H7 (cell line): Measurements from ENCODE around the gene NLE1. TPM values are rescaled to one million over a fixed set of nuclear protein-coding genes. Genes with fewer than 3 reads are reported as not detected.
"Not testable (repeated sequence)": the region's sequence is repeated elsewhere in the genome, so short reads cannot be mapped to it uniquely, and the experiment has no call there.

Experiments used
- DNase-seq: peaks from one replicate; pipeline ENCODE4 v3.0.0; 2012
- H3K27me3 ChIP-seq: 2 replicates; pipeline ENCODE4 v1.6.0; 2011; ENCODE audit warnings: mild to moderate bottlenecking, low read length; ENCODE audit not compliant: control insufficient read depth, insufficient read depth
- H3K36me3 ChIP-seq: replicated peaks from 2 replicates; pipeline ENCODE4 v1.5.1; 2011; ENCODE audit warnings: low read length; ENCODE audit not compliant: control insufficient read depth, insufficient read depth
- H3K4me3 ChIP-seq: 2 replicates; pipeline ENCODE4 v1.5.1; 2011; ENCODE audit warnings: low read depth, mild to moderate bottlenecking, control low read depth, low read length, moderate library complexity; ENCODE audit not compliant: insufficient read depth
- total RNA-seq: library from RNA; depleted of rRNA; stranded (reverse); fragments of >200 nt; shearing (Covaris generic); gene quantifications from 2 replicates; pipeline ENCODE4 v1.2.3, GENCODE V29; 2014

The NLE1 gene
- total RNA-seq, 1 experiment from 2014 or later, result 61.7 TPM

DNA sequence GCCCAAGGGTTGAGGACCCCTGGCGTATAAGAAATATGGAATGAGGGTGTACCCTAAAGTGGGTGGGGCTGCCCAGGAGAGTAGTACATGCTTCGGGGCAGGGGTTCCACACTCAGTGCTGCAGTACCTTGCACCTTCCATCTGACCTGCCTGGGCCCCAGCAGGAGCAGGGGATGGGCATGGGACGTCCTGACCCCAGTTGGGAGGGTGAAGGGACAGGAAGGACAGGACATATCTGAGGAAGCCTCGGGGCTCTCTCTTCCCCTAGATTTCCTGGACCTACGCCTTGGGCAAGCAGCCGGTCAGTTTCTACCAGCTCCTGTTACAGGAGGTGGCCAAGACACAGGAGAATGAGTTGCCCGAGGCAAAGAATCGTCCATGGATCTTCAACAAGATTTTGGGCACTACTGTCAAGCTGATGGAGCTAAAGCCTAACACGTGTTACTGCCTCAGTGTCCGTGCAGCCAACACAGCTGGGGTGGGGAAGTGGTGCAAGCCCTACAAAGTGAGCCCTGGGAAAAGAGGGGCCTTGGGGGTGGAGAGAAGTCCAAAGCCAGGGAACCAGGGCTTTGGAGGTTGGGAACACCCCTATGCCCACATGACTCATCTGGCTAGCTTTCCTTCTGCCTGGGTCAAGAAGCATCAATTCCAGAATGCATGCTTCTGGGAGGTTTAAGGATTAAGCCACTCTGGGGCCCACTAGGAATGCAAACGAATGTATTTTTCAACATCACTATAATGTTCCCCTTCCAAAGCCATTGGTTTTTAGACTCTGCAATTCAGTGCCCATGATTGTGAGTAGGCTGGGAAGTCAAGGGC lies 12.7 kb downstream of the NLE1 start:
- DNase-seq, result no peak

DNA sequence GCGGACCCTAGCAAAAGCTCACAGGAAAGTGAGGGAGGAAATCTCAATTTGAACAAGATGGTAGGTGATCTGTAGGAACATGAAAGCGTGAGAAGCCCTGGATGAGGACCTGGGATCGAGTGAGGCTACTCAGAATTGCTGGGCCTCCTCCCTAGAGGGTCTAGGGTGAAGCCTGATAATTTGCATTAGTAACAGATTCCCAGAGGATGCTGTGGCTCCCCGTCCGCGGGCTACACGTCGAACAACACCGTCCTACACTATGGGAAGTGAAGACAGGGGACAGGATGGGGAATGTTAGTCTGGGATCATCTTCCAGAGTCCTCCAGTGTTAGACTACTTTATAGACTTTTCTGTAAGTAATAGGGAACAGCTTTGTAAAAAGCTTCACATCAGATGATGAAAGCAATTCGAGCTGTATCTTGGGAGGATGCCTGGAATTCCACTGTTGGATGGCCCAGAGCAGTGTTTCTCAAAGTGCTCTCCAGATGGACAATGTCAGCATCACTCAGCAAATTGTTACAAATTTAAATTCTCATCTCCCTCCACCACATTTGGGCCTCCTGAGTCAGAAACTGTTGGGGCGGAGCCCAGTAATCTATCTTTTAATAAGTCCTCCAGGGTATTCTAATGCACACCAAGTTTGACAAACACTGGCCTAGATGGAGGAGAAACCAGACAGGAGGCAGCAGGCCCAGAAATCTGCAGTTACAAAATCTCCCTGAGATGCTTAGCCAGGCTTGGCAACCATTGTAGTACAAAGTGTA lies 14.2 kb downstream of the NLE1 start:
- DNase-seq, result no peak
- peaks cover 9% of the 10 kb centered on the region for H3K36me3 ChIP-seq
- H3K27me3 ChIP-seq, result no peaks in the 10 kb centered on the region
- no peak overlapping the region for H3K4me3 ChIP-seq

More for the DNA sequence above, 12.7 kb downstream of the NLE1 start:
- H3K36me3 ChIP-seq, result peaks cover 23% of the 10 kb centered on the region
- H3K27me3 ChIP-seq, result no peaks in the 10 kb centered on the region
- no peak overlapping the region for H3K4me3 ChIP-seq

DNA sequence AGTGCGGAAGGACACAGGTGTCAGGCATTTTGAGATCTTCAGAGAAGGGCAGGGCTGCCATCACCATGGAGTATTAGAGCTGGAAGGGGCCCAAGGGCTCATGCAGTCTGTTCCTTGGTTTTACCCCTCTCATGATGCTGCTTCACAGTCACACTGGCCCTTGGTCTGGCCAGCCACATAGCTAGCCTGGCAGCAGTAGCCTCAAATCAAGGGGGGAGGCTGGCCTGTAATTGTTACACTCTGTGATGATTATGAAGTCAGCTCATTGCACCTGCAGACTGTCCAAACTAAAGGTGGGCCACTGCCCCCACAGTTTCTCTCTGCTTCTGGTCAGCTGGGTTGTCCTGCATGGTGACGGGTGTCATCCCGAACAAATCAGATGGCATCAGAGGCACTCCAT lies 20.8 kb downstream of the NLE1 start, which contains the start of gene FNDC8:
TSS of gene FNDC8 (plus strand) at position 301 of the 400 bp plus-strand sequence. CDS start at position 380, 79 bp downstream.
- peaks cover 2% of the 10 kb centered on the region for H3K27me3 ChIP-seq
- H3K4me3 ChIP-seq, result no peak within 1 kb of the TSS
- no peak for DNase-seq
- H3K36me3 ChIP-seq, result no peaks in the 10 kb centered on the region

DNA sequence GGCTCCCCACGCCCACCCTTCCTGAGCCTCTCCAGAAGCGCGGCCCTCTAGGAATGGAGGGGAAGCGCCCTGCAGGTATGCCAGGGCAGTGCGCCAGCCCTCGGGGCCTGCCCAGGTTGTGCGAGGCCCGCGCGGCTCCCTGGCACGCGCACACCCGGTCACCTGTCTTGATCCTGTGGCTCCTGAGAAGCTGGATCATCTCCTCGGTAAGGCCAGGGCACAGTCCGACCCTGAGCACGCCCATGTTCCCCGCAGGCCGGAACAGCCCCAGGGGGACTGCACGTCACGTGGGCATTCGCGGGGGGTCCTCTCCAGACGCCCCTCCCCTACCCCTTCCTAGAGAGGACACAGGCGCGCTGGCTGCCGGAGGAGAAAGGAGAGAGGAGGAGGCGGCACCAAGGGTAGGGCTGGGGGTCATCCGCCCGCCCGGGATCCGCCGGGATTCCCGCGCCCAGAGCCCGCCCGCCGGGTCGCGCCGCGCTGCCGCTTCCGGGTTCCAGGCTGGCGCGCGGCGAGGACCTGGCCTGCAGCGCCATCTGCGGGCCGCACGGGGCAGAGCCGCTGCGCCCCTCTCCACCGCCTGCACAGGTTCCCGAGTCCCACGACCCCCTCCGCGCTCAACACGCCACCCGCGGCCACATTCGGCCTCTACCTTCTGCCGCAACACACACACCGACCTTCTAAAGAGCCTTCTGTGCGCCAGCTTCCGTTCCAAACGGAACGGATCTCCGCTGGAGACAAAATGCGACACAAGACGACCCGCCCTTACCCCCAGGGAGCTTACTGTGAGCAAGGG lies 22.5 kb downstream of the NLE1 start, which contains the start of gene RAD51D:
TSS of gene RAD51D (minus strand) at position 491 of the 796 bp plus-strand sequence. CDS start at position 244, 247 bp downstream.
- Histone ChIP-seq H3K27me3 (peaks cover 2% of the 10 kb centered on the region), H3K4me3 (peak within 1 kb of the TSS; percentile 74), H3K36me3 (no peaks in the 10 kb centered on the region)
- peak; percentile 96 for DNase-seq

- no peaks in the 10 kb centered on the region for H3K36me3 ChIP-seq
- H3K27me3 ChIP-seq, result peaks cover 2% of the 10 kb centered on the region
- DNase-seq, result no peak
- no peak overlapping the region for H3K4me3 ChIP-seq
Measured at GRCh38 chr17:35117984-35118383, 24.1 kb downstream of the NLE1 start.

GRCh38 chr17:35116845-35117244 lies 25.3 kb downstream of the NLE1 start:
- Histone ChIP-seq H3K4me3 (no peak overlapping the region), H3K27me3 (peaks cover 2% of the 10 kb centered on the region), H3K36me3 (no peaks in the 10 kb centered on the region)
- peak; percentile 60 for DNase-seq

GRCh38 chr17:35110791-35111190 lies 31.3 kb downstream of the NLE1 start:
- not testable (repeated sequence) for H3K27me3 ChIP-seq, DNase-seq, H3K36me3 ChIP-seq, H3K4me3 ChIP-seq

GRCh38 chr17:35104844-35105450 lies 37.2 kb downstream of the NLE1 start:
- Histone ChIP-seq H3K27me3 (no peaks in the 10 kb centered on the region), H3K4me3 (no peak overlapping the region), H3K36me3 (peaks cover 3% of the 10 kb centered on the region)
- DNase-seq, result no peak

- peaks cover 5% of the 10 kb centered on the region for H3K36me3 ChIP-seq
- H3K4me3 ChIP-seq, result no peak overlapping the region
- H3K27me3 ChIP-seq, result no peaks in the 10 kb centered on the region
- DNase-seq, result no peak
Measured at GRCh38 chr17:35103271-35103670, 38.8 kb downstream of the NLE1 start.

DNA sequence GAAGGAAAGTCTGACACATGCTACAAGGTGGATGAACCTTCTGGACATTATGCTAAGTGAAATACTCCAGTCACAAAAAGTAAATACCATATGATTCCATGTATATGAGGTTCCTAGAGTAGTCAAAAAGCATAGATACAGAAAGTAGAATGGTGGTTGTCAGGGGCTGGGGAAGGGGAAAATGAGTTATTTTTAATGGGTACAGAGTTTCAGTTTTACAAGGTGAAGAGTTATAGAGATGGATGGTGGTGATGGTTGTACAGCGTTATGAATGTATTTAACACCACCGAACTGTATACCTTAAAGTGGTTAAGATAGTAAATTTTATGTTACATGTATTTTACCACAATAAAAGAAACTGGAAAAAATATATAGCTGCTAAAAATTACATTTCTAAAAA lies 40.4 kb downstream of the NLE1 start:
- Histone ChIP-seq H3K27me3 (no peaks in the 10 kb centered on the region), H3K36me3 (peaks cover 5% of the 10 kb centered on the region), H3K4me3 (no peak overlapping the region)
- DNase-seq, result no peak

DNA sequence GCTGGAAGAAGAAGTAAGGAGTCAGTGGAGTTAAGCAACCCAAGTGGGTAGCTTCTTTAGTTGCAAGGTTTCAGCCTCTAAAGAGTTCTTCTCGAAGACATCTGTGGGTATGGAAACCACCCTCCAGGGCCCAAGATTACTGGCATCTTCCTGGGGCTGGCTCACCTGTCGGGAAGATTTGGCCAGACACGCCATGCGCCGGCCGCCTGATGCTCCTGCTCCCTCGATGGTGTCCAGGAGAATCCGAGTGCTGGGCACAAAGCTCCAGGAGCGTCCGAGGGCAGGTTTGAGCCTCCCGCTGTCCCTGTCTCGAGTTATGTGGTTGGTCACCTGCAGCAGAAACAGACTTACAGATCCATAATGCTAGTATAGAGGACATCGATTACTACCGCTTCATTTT lies 41.1 kb downstream of the NLE1 start:
- peaks cover 5% of the 10 kb centered on the region for H3K36me3 ChIP-seq
- no peak for DNase-seq
- no peaks in the 10 kb centered on the region for H3K27me3 ChIP-seq
- no peak overlapping the region for H3K4me3 ChIP-seq

GRCh38 chr17:35099908-35100307 lies 42.2 kb downstream of the NLE1 start:
- Histone ChIP-seq H3K27me3 (no peaks in the 10 kb centered on the region), H3K36me3 (peaks cover 3% of the 10 kb centered on the region), H3K4me3 (no peak overlapping the region)
- no peak for DNase-seq

- Histone ChIP-seq H3K4me3 (no peak overlapping the region), H3K36me3 (peaks cover 3% of the 10 kb centered on the region), H3K27me3 (no peaks in the 10 kb centered on the region)
- DNase-seq, result no peak
Measured at GRCh38 chr17:35097776-35098175, 44.3 kb downstream of the NLE1 start.

DNA sequence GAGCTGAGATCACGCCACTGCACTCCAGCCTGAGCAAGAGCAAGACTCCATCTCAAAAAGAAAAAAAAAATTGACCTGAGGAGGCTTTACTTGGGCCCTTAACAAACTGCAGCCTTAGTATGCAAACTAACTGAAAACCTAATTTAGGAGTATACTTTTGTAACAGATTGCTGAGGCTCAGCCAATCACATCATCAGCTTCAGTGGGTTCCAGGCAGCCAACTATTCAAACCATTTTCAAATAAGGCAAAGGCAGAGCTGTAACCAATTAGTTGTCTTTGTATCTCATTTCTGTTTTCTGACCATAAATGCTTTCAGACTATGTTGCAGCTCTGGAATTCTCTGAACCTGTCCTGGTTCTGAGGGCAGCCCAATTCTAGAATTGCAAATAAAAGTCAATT lies 46.4 kb downstream of the NLE1 start:
- Histone ChIP-seq H3K4me3 (no peak overlapping the region), H3K36me3 (peaks cover 3% of the 10 kb centered on the region), H3K27me3 (no peaks in the 10 kb centered on the region)
- DNase-seq, result no peak
